Osteoblast (primary cell): ENCODE measurements around the gene RAB33A. TPM values are rescaled to one million over a fixed set of nuclear protein-coding genes. Genes with fewer than 3 reads are reported as not detected.

ENCODE experiments used
- DNase-seq: peaks from one replicate; pipeline ENCODE4 v3.0.0; 2011; ENCODE audit warnings: low spot score, mixed read lengths; ENCODE audit not compliant: insufficient read length; ENCODE audit errors: missing footprints
- H2AFZ ChIP-seq: 2 replicates; pipeline ENCODE4 v1.6.0; 2011; ENCODE audit warnings: mild to moderate bottlenecking, low read length
- H3K27ac ChIP-seq: 2 replicates; pipeline ENCODE4 v1.5.1; 2011; ENCODE audit warnings: mild to moderate bottlenecking, low read depth, low read length, moderate library complexity
- H3K27me3 ChIP-seq: 2 replicates; pipeline ENCODE4 v1.6.0; 2012; ENCODE audit warnings: mild to moderate bottlenecking, control low read depth, inconsistent platforms, low read length, moderate library complexity; ENCODE audit not compliant: insufficient read depth
- H3K36me3 ChIP-seq: 2 replicates; pipeline ENCODE4 v1.5.1; 2011; ENCODE audit warnings: mild to moderate bottlenecking, low read length, control low read depth, moderate library complexity; ENCODE audit not compliant: insufficient read depth
- H3K4me1 ChIP-seq: 2 replicates; pipeline ENCODE4 v1.5.1; 2011; ENCODE audit warnings: mild to moderate bottlenecking, low read length, control low read depth, moderate library complexity; ENCODE audit not compliant: insufficient read depth
- H3K4me2 ChIP-seq: 2 replicates; pipeline ENCODE4 v1.6.0; 2011; ENCODE audit warnings: mild to moderate bottlenecking, low read length; ENCODE audit not compliant: insufficient read depth
- H3K4me3 ChIP-seq: fragments of 200-600 bp; sonication (generic); 3 replicates; pipeline ENCODE4 v1.5.1; 2012; ENCODE audit warnings: mild to moderate bottlenecking, low read length, inconsistent platforms; ENCODE audit not compliant: insufficient read depth
- H3K79me2 ChIP-seq: 2 replicates; pipeline ENCODE4 v1.6.0; 2012; ENCODE audit warnings: mild to moderate bottlenecking, low read length, control low read depth, inconsistent platforms; ENCODE audit not compliant: insufficient read depth
- H3K9me3 ChIP-seq: 2 replicates; pipeline ENCODE4 v1.5.1; 2011; ENCODE audit warnings: low read depth, low read length, control low read depth
- H4K20me1 ChIP-seq: 2 replicates; pipeline ENCODE4 v1.6.0; 2012; ENCODE audit warnings: mild to moderate bottlenecking, low read length, control low read depth; ENCODE audit not compliant: insufficient read depth
- total RNA-seq: library from RNA; depleted of rRNA; stranded (reverse); fragments of >200 nt; gene quantifications from 2 replicates; pipeline ENCODE4 v1.2.3, GENCODE V29; 2012
- TF ChIP-seq, protein P1 (sequence below): IDR thresholded peaks from 2 replicates; pipeline ENCODE4 v1.5.1; 2011; ENCODE audit warnings: mild to moderate bottlenecking, low read depth, low read length, moderate library complexity; ENCODE audit errors: extremely low read depth

The RAB33A gene
- total RNA-seq, 1 donor: 6.2 TPM

DNA sequence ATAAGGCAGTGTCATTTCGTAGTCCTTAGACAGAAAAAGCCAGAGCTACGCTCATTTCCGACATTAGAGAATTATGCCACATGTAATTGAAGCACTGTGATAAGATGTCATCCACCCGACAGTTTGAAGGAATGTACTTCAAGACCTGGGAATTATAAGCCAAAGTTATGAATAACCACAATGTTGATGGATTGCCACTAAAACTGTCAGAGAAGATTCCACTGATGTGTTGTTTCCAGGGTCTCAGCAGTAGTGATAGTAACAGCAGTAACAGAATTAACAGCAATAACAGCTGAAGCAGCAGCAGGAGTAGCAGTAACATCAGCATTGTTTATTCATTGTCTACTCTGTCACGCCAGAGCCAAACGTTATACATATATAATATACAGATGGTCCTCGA lies 24.7 kb downstream of the RAB33A start:
- H3K27ac ChIP-seq: no peak overlapping the region
- H3K4me1 ChIP-seq: no peaks in the 10 kb centered on the region
- no peaks in the 10 kb centered on the region for H4K20me1 ChIP-seq
- H3K27me3 ChIP-seq: no peaks in the 10 kb centered on the region
- TF ChIP-seq, protein P1, sequence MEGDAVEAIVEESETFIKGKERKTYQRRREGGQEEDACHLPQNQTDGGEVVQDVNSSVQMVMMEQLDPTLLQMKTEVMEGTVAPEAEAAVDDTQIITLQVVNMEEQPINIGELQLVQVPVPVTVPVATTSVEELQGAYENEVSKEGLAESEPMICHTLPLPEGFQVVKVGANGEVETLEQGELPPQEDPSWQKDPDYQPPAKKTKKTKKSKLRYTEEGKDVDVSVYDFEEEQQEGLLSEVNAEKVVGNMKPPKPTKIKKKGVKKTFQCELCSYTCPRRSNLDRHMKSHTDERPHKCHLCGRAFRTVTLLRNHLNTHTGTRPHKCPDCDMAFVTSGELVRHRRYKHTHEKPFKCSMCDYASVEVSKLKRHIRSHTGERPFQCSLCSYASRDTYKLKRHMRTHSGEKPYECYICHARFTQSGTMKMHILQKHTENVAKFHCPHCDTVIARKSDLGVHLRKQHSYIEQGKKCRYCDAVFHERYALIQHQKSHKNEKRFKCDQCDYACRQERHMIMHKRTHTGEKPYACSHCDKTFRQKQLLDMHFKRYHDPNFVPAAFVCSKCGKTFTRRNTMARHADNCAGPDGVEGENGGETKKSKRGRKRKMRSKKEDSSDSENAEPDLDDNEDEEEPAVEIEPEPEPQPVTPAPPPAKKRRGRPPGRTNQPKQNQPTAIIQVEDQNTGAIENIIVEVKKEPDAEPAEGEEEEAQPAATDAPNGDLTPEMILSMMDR: no peak
- H3K36me3 ChIP-seq: no peaks in the 10 kb centered on the region
- DNase-seq: no peak
- H3K4me2 ChIP-seq: no peak overlapping the region
- no peaks in the 10 kb centered on the region for H3K79me2 ChIP-seq
- H3K9me3 ChIP-seq: no peaks in the 10 kb centered on the region
- no peak overlapping the region for H3K4me3 ChIP-seq
- no peak overlapping the region for H2AFZ ChIP-seq

DNA sequence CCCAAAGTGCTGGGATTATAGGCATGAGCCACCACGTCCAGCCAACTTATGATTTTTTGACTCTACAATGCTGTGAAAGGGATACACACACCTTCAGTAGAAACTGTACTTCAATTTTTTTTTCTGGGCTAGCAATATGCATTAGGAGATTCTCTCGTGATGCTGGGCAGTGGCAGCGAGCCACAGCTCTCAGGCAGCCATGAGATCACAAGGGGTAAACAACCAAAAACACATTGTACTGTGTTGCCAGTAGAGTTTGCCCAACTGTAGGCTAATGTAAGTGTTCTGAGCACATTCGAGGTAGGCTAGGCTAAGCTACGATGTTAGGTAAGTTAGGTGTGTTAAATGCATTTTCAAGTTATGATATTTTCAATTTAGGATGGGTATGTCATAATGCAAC lies 25.7 kb downstream of the RAB33A start:
- no peak overlapping the region for H2AFZ ChIP-seq
- no peaks in the 10 kb centered on the region for H3K4me1 ChIP-seq
- no peaks in the 10 kb centered on the region for H4K20me1 ChIP-seq
- H3K4me2 ChIP-seq: no peak overlapping the region
- H3K27me3 ChIP-seq: no peaks in the 10 kb centered on the region
- H3K27ac ChIP-seq: no peak overlapping the region
- H3K36me3 ChIP-seq: no peaks in the 10 kb centered on the region
- no peaks in the 10 kb centered on the region for H3K9me3 ChIP-seq
- no peaks in the 10 kb centered on the region for H3K79me2 ChIP-seq
- no peak for DNase-seq
- no peak overlapping the region for H3K4me3 ChIP-seq
- TF ChIP-seq, protein P1: no peak

DNA sequence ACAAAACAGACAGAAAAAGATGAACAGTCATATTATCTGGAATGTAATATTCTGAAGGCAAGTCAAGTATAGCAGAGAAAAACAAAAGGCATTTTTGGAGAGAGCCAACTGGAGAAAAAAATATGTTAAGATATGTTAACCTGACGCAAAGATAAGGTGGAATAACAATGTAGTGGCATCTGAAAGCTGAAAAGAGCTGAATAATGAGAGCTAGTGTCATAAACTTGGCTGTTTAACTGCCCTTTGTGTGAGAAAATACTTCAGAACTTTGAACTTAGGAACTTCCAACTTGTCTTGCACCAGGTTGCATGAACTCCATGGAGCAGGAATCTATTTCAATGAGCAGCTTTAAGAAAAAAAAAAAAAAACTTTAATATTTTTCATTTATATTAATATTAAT lies 32.9 kb downstream of the RAB33A start:
- no peaks in the 10 kb centered on the region for H3K36me3 ChIP-seq
- no peak overlapping the region for H3K4me2 ChIP-seq
- H3K79me2 ChIP-seq: no peaks in the 10 kb centered on the region
- no peaks in the 10 kb centered on the region for H3K9me3 ChIP-seq
- H2AFZ ChIP-seq: no peak overlapping the region
- TF ChIP-seq, protein P1: no peak
- H3K27me3 ChIP-seq: peaks cover 2% of the 10 kb centered on the region
- H3K4me1 ChIP-seq: no peaks in the 10 kb centered on the region
- no peak overlapping the region for H3K4me3 ChIP-seq
- no peak for DNase-seq
- H3K27ac ChIP-seq: no peak overlapping the region
- H4K20me1 ChIP-seq: no peaks in the 10 kb centered on the region

DNA sequence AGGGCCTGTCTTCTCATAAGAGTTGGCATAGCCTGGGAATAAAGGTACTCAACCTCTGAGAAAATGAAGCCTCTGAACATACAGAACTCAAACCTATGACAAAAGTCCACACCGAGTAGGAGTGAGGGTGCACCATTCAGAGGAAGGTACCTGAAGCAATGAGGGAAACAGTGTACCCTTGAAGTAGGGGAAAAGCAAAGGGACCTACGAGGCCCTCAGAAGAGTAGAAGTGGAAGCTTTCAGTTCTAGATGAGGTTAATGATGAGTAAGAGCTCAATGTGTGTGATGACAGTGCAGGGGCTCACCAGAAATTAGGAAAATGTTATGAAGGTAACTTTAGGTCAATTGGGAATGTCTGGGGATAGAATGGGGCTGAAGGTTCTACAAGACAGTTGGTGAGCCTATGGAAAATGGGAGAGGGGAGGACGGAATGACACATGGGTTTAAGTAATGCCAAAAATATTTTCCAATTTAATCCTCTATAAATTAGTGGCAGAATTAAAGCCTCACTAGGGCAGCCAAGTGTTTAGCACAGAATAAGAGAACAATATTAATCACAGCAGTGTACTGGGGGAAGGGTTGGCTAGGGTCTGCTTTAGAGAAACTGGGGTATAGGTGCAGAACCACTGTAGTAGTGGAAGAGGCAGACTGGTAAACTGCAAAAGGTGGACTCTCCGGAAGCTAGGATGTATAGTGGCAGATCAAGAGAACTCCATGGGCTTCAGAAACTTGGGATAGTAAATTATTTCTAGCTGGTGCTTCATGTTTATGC lies 39.8 kb downstream of the RAB33A start:
- Histone ChIP-seq H3K79me2 (no peaks in the 10 kb centered on the region), H3K27me3 (peaks cover 4% of the 10 kb centered on the region), H4K20me1 (no peaks in the 10 kb centered on the region), H3K27ac (no peak overlapping the region), H3K4me3 (no peak overlapping the region), H2AFZ (no peak overlapping the region), H3K36me3 (no peaks in the 10 kb centered on the region), H3K4me2 (no peak overlapping the region), H3K4me1 (no peaks in the 10 kb centered on the region), H3K9me3 (no peaks in the 10 kb centered on the region)
- TF ChIP-seq, protein P1: no peak
- no peak for DNase-seq
